ENCODE measurements around the gene TMEM233.

- TF ChIP-seq HIVEP1 (CRISPR knock-in tag; IDR thresholded peaks at IDR 0.05), result no peak
- TF ChIP-seq OTX1 (CRISPR knock-in tag; IDR thresholded peaks at IDR 0.05), result no peak
- no peak for TF ChIP-seq FOXM1 (IDR thresholded peaks at IDR 0.05; ENCODE audit: low read depth)
- no peak for TF ChIP-seq FOXM1 (CRISPR knock-in tag; IDR thresholded peaks at IDR 0.05; ENCODE audit: low read depth)
- TF ChIP-seq, protein P1, sequence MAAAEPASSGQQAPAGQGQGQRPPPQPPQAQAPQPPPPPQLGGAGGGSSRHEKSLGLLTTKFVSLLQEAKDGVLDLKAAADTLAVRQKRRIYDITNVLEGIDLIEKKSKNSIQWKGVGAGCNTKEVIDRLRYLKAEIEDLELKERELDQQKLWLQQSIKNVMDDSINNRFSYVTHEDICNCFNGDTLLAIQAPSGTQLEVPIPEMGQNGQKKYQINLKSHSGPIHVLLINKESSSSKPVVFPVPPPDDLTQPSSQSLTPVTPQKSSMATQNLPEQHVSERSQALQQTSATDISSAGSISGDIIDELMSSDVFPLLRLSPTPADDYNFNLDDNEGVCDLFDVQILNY (CRISPR knock-in tag; IDR thresholded peaks at IDR 0.05), result no peak
- no peak for TF ChIP-seq JUNB (CRISPR knock-in tag; conservative IDR thresholded peaks at IDR 0.05)
Observed at GRCh38 chr12:119671070-119671469, 77.5 kb downstream of the TMEM233 start.

All from K562 (cell line).